Activated CD8-positive, alpha-beta memory T cell treated with anti-CD3 and anti-CD28 coated beads, Interleukin-2, amount 50 U/mL, for 4 hours (primary cell): ENCODE measurements around the gene OR2A2.
"Not testable (repeated sequence)": the region's sequence is repeated elsewhere in the genome, so short reads cannot be mapped to it uniquely, and the experiment has no call there.

ENCODE experiments used
- DNase-seq: peaks from one replicate; pipeline ENCODE4 v3.0.0-alpha.2; 2020

Gene OR2A2

DNA sequence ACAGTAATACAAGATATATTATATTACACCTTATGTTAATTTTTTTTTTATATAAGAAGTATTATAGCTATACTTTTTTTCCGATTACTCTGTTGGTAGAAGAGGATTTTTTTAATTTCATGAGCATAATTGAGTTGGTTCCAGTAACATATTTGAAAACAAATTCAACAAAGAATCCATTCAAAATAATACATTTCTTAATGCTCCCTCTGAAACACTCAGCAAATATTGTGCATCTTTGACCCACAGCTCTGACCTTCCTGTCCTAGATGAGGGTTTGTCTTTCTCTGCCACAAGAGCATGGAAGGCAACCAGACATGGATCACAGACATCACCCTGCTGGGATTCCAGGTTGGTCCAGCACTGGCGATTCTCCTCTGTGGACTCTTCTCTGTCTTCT lies at the start of gene OR2A2:
Gene OR2A2, plus strand, starts transcription at position 301 of the 400 bp plus-strand sequence. Its CDS starts 0 bp downstream, at position 301.
- DNase-seq: no peak

DNA sequence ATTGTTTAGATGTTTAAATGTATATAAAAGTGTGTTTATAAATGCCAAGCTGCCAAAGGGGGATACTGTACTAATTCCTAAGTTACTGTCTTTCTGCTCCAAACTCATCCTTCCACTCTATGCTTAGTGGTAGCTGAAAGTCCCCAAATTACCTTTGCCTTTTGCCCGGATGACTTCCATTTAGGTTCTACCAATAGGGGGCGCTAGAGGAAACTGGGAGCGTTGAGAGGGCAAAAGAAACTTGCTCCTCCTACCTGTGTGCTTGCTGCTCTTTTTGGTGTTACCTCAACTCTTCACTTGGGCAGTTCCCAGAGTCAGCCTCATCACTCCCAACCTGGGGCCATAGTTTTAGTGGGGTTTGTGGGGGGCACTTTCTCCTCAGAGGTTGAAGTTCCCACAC lies 45.7 kb upstream of the OR2A2 start:
- DNase-seq: no peak

DNA sequence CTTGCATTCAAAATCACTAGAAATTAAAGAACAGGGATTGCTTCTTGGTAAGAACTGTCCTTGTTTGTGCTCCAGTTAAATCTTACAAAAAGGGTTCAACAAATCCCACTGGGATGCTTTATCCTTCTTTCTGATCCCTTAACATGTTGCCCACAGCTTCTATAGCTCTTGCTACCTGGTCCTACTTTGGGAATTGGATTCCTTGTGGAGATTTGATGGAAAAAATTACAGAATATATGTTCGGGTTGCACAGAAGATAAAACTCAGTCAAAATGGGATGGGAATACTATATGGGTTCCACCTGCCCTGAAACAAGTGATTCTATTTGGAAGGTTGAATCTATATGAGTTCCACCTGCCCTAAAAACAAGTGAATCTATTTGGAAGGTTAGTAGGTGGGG lies 39.9 kb upstream of the OR2A2 start, which contains the start of gene OR2A25:
Gene OR2A25, plus strand, starts transcription at position 301 of the 400 bp plus-strand sequence. CDS start 4,409 bp downstream, outside the sequence.
- no peak for DNase-seq

- no peak for DNase-seq
Measured at GRCh38 chr7:144069953-144070352, 39.4 kb upstream of the OR2A2 start.

DNA sequence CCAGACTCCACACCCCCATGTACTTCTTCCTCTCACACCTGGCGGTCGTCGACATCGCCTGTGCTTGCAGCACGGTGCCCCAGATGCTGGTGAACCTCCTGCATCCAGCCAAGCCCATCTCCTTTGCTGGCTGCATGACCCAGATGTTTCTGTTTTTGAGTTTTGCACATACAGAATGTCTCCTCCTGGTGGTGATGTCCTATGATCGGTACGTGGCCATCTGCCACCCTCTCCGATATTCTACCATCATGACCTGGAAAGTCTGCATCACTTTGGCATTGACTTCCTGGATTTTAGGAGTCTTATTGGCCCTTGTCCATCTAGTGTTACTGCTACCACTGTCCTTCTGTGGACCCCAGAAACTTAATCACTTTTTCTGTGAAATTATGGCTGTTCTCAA lies 35.0 kb upstream of the OR2A2 start:
- DNase-seq: no peak

- no peak for DNase-seq
Measured at GRCh38 chr7:144085978-144086377, 23.4 kb upstream of the OR2A2 start, which contains the start of gene OR2A12. Gene OR2A12 (plus strand): TSS chr7:144086278. CDS start chr7:144095108, 8,830 bp downstream.

- DNase-seq: no peak
Measured at GRCh38 chr7:144086730-144087129, 22.7 kb upstream of the OR2A2 start.

- DNase-seq: no peak
Measured at GRCh38 chr7:144087230-144087629, 22.2 kb upstream of the OR2A2 start.

- DNase-seq: no peak
Measured at GRCh38 chr7:144090667-144091066, 18.7 kb upstream of the OR2A2 start.

- DNase-seq: no peak
Measured at GRCh38 chr7:144098776-144099175, 10.6 kb upstream of the OR2A2 start.

DNA sequence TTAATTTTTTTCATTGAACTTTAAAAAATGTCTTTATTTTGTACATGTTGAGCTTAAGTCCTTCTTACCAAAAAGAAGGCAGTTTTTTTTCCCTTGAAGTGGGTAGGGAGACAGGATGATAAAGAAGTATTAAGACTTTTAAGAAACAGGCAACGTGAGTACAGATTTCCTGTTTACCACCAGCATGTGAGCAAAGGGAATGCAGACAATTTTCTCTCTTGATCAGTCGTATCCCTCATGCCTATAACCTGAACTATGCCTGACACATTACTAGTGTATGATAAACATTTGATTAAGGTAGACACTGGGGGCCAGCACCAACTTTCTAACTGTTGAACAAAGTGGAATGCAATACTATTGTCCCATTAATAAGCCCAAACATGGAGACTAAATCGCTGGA lies 8.8 kb upstream of the OR2A2 start:
- no peak for DNase-seq

DNA sequence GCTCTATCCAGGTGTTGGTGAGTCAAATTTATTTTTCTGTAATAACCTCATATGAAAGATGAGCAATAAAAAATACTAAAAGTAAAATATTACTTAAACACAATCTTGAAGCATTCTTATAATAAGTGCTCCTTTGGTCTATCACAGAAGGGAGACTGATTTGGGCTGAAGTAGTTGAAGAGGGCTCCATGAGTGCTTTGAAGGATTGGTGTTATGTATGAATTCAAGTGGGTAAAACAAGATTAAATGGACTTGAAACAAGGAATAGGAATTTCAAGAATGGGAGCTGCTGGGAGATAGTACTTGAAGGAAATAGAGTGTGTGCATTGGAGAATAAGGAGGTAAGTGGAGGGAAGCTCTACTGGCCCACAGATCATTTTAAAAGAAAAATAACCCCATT lies 7.3 kb upstream of the OR2A2 start:
- no peak for DNase-seq

GRCh38 chr7:144105211-144105610 lies 4.2 kb upstream of the OR2A2 start:
- DNase-seq: no peak

GRCh38 chr7:144110272-144110671 lies 889 bp downstream of the OR2A2 start:
- no peak for DNase-seq

DNA sequence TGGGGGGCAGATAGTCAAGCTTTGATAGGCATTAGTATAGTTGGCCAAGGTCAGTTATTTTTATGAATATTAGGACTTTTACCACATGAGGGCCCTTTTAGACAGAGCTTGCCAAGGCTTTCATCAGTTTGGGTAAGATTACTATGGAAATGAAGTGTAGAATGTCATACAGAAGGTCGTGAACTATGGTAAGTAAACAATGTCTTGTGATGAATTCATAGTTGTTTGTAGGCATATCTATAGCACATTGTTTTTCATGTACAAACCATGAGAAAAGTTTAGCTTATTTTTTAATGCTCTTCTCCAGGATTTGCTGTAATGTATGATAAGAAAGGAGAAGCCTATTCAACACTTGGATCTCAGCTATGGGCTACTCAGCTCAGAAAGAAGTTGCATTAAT lies 4.3 kb downstream of the OR2A2 start:
- DNase-seq: no peak

- DNase-seq: no peak
Measured at GRCh38 chr7:144118341-144118740, 9.0 kb downstream of the OR2A2 start.

GRCh38 chr7:144122876-144123275 lies 13.5 kb downstream of the OR2A2 start, which contains the start of gene OR2A14:
Gene OR2A14 (plus strand): TSS chr7:144123176. CDS start chr7:144129113, 5,937 bp downstream.
- no peak for DNase-seq

GRCh38 chr7:144127714-144128334 lies 18.4 kb downstream of the OR2A2 start:
- DNase-seq: peak; percentile 89

DNA sequence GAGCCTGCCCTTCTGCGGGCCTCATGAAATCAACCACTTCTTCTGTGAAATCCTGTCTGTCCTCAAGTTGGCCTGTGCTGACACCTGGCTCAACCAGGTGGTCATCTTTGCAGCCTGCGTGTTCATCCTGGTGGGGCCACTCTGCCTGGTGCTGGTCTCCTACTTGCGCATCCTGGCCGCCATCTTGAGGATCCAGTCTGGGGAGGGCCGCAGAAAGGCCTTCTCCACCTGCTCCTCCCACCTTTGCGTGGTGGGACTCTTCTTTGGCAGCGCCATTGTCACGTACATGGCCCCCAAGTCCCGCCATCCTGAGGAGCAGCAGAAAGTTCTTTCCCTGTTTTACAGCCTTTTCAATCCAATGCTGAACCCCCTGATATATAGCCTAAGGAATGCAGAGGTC lies 20.2 kb downstream of the OR2A2 start:
- DNase-seq: not testable (repeated sequence)

- no peak for DNase-seq
Measured at GRCh38 chr7:144130730-144131129, 21.3 kb downstream of the OR2A2 start.

- DNase-seq: no peak
Measured at GRCh38 chr7:144132262-144132661, 22.9 kb downstream of the OR2A2 start.

DNA sequence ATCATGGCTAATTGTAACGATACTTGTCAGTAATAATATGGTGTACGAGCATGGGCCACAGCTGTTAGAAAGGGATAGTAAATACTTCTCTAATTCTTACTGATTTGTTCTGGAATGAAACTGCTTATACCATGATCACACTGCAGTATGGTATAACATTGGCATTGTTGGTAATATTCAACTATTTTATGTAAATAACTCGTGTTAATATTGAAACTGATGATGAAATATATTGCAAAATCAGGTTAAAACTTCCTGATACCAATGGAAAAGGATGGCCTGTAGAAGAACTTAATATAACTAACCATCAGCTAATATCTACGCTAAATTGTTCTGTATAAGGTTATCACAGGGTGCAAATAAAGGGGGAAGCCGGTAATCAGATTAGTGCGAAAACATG lies 23.9 kb downstream of the OR2A2 start:
- DNase-seq: no peak

GRCh38 chr7:144134116-144134515 lies 24.7 kb downstream of the OR2A2 start:
- DNase-seq: no peak

- DNase-seq: no peak
Measured at GRCh38 chr7:144137501-144137900, 28.1 kb downstream of the OR2A2 start.

- DNase-seq: no peak
Measured at GRCh38 chr7:144142187-144142586, 32.8 kb downstream of the OR2A2 start.
